ENCODE results near the gene SLC22A14.
"Not testable (repeated sequence)": the region's sequence is repeated elsewhere in the genome, so short reads cannot be mapped to it uniquely, and the experiment has no call there.

The SLC22A14 gene, protein sequence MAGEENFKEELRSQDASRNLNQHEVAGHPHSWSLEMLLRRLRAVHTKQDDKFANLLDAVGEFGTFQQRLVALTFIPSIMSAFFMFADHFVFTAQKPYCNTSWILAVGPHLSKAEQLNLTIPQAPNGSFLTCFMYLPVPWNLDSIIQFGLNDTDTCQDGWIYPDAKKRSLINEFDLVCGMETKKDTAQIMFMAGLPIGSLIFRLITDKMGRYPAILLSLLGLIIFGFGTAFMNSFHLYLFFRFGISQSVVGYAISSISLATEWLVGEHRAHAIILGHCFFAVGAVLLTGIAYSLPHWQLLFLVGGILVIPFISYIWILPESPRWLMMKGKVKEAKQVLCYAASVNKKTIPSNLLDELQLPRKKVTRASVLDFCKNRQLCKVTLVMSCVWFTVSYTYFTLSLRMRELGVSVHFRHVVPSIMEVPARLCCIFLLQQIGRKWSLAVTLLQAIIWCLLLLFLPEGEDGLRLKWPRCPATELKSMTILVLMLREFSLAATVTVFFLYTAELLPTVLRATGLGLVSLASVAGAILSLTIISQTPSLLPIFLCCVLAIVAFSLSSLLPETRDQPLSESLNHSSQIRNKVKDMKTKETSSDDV

GRCh38 chr3:38281895-38282686 is at the start of gene SLC22A14:
Gene SLC22A14 (plus strand): TSS chr3:38282294. CDS start chr3:38306027, 23,733 bp downstream.
- DNase-seq (ENCODE audit: low read depth in 3 of 3), result no peak

DNA sequence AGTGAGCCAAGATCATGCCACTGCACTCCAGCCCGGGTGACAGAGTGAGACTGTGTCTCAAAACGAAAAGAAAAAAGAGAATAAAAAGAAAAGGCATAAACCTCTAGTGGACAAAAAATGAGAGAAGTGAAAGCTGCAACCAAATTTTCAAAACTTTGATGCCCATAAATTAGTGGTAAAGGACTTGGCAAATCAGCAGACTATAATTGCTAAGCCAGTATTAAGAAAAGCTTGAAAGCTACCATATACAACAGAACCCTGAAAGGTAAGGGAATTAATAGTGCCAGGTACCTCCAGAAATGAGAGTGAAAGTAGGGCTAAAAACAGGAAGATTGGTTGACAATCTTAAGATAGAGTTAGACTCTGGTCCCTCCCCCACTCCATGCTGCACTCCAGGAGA is 49.4 kb upstream of the SLC22A14 start:
- DNase-seq (ENCODE audit: low read depth in 3 of 3), result no peak

DNA sequence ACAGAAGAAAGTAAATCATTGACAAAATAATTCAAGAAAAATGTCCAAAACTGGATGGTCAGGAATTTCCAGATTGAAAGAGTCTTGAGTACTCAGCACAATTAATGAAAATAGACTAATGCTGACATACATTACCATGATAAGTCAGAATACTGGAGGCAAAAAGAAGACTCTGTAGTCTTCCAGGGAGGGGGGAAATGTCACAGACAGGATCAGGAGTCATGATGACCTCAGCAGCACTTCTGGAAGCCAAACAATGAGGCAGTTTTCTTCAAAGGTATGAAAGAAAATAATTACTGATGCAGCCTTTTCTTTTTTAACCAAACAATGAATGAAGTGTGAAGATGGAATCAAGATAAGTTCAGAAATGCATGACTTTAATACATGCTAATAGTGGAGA is 46.6 kb upstream of the SLC22A14 start:
- no peak for DNase-seq (ENCODE audit: low read depth in 3 of 3)

GRCh38 chr3:38238416-38239008 is 43.6 kb upstream of the SLC22A14 start:
- DNase-seq (ENCODE audit: low read depth in 3 of 3), result no peak

DNA sequence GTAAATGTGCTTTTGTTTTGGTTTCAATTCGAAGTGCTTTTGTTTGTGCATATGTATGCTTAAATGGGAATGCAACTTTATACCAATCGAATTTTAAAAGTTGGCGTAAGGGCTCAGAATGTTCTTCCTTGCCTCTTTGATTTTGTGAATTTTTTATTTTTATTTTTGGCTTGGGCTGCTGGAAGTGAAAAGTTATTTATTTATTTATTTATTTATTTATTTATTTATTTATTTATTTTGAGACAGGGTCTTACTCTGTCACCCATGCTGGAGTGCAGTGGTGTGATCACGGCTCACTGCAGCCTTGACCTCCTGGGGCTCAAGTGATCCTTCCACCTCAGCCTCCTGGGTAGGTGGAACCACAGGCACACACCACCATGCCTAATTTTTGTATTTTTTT is 39.3 kb upstream of the SLC22A14 start:
- DNase-seq (ENCODE audit: low read depth in 3 of 3), result not testable (repeated sequence)

GRCh38 chr3:38245930-38246329 is 36.2 kb upstream of the SLC22A14 start:
- DNase-seq (ENCODE audit: low read depth in 3 of 3), result no peak

GRCh38 chr3:38247366-38248035 is 34.6 kb upstream of the SLC22A14 start:
- no peak for DNase-seq (ENCODE audit: low read depth in 3 of 3)

DNA sequence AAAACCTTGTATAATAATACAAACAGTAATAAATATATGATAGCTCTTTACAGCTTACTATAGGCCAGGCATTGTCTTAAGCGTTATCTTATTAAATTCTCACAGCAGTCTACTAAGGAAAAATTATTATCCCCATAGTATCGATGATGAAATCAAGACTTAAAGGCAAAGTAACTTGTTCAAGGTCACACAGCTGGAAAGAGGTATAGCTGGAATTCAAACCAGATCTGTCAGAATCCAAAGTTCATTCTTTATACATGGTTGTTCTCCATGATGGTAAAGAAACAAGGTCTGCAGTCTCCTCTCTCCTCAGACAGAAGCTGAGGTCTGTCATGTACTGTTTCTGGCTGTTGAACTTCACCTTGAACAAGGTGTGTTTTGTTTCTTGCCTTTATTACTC is 31.9 kb upstream of the SLC22A14 start:
- DNase-seq (ENCODE audit: low read depth in 3 of 3), result no peak

DNA sequence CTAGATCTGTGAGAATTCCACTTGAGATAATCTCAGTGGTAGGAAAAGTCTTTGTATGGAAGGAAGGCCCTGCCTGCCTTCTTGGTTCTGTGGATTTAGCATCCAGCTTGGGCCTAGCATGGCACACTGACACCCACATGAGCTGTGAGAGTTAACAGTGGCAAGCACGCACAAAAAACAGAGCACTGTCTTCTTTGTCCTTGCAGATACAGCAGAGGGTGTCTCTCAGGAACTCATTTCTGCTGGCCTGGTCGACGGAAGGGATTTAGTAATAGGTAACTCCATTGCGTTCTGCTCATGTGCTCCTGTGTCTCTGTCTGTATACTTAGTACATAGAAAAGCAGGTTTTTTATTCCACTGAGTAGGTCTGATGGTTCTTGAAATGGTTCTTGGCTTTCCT is 30.9 kb upstream of the SLC22A14 start:
- DNase-seq (ENCODE audit: low read depth in 3 of 3), result no peak

GRCh38 chr3:38253704-38254103 is 28.4 kb upstream of the SLC22A14 start:
- DNase-seq (ENCODE audit: low read depth in 3 of 3), result no peak

DNA sequence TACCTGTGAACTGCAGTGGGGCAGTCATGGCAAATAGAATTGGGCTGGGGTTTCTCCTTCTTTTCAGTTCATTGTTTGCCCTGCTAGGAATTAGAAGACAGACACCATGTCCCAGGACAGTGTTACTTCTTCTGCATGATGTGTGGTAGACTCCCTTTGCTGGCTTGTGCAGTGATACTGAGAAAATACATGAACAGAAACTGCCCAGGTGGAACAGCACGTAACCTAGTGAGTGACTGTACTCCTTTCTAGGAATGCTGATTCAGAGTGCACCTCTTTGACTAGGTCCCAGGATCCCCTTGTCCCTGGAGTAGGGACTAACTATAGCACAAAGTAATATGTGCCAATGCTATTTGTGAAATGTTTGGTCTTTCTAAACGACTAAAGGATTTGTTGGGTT is 27.2 kb upstream of the SLC22A14 start:
- DNase-seq (ENCODE audit: low read depth in 3 of 3), result no peak

DNA sequence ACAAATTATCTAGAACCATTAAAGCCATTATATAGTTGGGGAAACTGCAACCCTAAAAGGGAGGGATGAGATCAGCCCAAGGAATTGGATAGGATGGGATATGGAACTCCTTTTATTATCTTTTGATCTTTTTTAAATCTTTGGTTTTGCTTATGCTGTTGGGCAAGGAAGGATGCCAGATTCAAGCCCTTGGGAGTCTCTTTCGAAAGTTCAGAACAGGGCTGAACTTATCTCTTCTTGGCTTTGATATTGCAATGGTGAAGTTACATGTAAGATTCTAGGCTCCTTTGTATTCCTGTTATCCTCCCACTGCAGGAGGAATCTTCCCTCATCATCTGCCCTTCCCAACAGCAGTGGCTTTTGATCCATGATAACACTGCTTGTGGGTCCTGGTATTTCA is 26.5 kb upstream of the SLC22A14 start:
- DNase-seq (ENCODE audit: low read depth in 3 of 3), result no peak

GRCh38 chr3:38257583-38257982 is 24.5 kb upstream of the SLC22A14 start:
- no peak for DNase-seq (ENCODE audit: low read depth in 3 of 3)

DNA sequence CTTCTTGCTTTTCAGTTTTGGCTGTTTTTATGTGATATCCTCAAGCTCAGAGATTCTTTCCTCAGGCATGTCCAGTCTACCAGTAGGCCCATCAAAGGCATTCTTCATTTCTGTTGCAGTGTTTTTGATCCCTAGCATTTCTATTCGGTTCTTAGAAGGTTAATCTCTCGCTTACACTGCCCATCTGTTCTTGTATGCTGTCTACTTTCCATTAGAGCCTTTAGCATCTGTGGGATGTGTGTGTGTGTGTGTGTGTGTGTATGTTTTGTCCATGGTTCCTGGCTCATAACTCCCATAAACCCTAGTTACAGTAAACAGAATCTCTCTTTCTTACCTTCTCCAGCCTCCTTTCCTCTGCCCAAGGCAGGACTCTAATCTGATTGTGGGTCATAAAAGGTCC is 21.6 kb upstream of the SLC22A14 start:
- no peak for DNase-seq (ENCODE audit: low read depth in 3 of 3)

DNA sequence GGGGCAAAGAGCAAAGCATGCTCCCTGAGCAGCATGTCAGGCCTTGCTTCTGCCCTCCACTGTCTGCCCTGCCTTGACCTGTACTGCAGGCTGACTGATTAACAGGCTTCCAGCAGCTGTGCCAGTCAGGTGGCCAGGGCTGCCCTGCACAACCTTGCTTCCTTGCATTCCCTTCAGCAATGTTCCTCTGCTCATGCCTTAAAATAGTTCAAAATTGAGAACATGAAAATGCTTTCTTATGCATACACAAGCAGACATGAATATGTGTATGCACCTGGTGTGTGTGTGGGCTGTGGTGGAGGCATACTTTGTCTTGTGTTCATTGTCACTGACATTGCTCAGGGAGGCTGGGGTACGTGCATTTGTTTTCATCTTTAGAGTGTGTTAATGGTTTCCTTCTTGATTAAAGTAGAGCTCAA is 17.7 kb upstream of the SLC22A14 start:
- DNase-seq (ENCODE audit: low read depth in 3 of 3), result no peak

DNA sequence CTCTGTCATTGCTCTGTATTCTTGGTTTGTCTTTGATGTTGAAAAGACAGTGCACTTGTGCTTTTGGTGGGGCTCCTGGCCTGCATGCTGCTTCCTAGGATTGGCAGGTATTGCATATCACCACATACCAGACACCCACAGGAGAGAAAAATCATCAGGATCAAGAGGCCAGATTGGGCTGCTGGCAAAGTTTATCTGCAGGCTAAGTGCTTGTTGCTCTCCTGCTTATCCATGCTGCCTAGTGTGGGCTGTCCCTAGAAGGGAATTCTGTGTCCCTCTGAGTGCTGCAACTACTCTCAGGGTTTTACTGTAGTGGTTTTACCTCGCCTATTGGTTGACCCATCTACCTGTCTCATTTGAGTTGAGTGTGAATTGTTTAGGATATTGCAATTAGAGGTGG is 17.3 kb upstream of the SLC22A14 start:
- DNase-seq (ENCODE audit: low read depth in 3 of 3), result no peak

DNA sequence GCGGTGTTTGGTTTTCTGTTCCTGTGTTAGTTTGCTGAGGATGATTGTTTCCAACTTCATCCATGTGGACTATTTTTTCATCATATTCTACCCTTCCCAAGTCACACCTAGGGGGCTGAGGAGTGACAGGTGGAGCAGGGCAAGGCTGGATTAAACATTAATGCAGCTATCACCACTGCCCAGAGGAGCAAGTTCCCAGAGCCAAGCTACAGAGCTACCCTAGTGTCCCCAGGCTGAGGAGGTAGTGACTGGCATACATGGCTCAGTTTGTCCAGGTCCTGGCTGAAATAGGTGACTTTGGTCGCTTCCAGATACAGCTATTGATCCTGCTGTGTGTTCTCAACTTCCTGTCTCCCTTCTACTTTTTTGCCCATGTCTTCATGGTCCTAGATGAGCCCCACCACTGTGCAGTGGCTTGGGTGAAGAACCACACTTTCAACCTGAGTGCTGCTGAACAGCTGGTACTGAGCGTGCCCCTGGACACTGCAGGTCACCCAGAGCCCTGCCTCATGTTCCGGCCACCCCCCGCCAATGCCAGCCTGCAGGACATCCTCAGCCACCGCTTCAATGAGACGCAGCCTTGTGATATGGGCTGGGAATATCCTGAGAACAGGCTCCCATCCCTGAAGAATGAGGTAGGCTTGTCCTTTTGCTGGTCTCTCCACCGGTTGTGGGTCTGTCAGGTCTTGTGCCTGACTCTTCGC is 16.3 kb upstream of the SLC22A14 start, which contains the start of gene SLC22A13:
Gene SLC22A13, plus strand, starts transcription at position 209 of the 704 bp plus-strand sequence. Its CDS starts 49 bp downstream, at position 258.
- no peak for DNase-seq (ENCODE audit: low read depth in 3 of 3)

GRCh38 chr3:38266810-38267209 is 15.3 kb upstream of the SLC22A14 start:
- DNase-seq (ENCODE audit: low read depth in 3 of 3), result no peak

GRCh38 chr3:38267662-38268061 is 14.4 kb upstream of the SLC22A14 start:
- no peak for DNase-seq (ENCODE audit: low read depth in 3 of 3)

- no peak for DNase-seq (ENCODE audit: low read depth in 3 of 3)
Observed at GRCh38 chr3:38268087-38268486, 14.0 kb upstream of the SLC22A14 start.

- no peak for DNase-seq (ENCODE audit: low read depth in 3 of 3)
Observed at GRCh38 chr3:38268522-38268921, 13.6 kb upstream of the SLC22A14 start.

Measured in stimulated activated CD4-positive, alpha-beta T cell treated with anti-CD3 and anti-CD28 coated beads, TNF-alpha, amount 100 ng/mL, for 24 hours (primary cell).